ENCODE measurements around the gene ITPRID1.
"Not testable (repeated sequence)": the region's sequence is repeated elsewhere in the genome, so short reads cannot be mapped to it uniquely, and the experiment has no call there.

ITPRID1 gene

DNA sequence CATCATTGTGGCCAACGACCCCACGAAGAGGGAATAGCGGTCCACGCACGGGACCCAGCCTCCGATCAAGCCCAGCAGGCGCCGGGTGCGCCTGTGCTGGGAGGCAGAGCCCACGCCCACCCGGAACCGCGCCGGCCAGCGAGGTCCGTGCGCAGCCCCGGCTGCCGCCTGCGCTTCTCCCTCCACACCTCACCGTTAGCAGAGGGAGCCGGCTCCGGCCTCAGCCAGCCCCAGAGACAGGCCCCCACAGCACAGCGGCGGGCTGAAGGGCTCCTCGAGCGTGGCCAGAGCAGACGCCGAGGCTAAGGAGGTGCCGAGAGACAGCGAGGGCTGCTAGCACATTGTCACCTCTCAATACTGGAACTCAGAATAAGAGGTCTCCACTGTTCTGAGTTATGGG lies 3.6 kb downstream of the ITPRID1 start:
- no peak for DNase-seq

- DNase-seq, result no peak
Measured at GRCh38 chr7:31518766-31519165, 4.9 kb downstream of the ITPRID1 start.

DNA sequence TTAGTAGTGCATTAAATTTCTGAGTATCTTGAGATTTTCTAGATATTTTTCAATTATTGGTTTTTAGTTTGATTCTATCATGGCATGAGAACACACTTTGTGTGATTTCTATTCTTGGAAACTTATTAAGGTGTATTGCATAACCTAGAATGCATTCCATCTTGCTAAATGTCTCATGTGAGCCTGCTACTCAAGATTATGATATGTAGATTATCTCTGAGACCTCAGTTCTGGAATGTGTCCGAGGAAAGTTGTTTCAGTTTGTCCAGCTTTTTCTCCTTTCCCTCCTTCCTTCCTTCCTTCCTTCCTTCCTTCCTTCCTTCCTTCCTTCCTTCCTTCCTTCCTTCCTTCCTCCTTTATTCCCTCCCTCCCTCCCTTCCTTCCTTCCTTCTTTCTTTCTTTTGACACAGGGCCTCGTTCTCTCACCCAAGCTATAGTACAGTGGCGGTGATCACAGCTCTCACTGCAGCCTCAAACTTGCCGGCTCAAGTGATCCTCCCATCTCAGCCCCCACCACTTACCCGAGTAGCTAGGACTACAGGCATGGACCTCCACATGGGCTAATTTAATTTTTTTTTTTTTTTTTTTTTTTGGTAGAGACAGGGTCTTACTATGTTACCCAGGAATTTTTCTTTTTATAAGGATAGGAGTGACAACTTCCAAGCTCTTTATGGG lies 7.6 kb downstream of the ITPRID1 start:
- no peak for DNase-seq

DNA sequence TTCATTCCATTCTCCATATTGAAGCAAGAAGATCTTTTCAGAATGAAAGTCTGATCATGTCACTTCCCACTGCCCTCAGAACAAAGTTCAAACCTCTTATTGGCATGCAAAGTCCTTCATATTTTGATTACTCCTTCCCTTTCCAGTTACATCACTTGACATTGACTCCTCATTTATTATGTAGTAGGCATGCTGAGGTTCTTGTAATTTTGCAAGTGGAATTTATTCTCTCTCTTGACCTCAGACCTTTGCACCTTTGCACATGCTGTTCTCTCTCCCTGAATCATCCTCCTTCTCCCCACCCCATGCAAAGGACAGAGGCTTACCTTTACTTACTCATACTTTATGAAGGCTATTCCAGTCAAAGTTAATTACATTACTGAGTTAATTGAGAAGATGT lies 13.0 kb downstream of the ITPRID1 start:
- no peak for DNase-seq

DNA sequence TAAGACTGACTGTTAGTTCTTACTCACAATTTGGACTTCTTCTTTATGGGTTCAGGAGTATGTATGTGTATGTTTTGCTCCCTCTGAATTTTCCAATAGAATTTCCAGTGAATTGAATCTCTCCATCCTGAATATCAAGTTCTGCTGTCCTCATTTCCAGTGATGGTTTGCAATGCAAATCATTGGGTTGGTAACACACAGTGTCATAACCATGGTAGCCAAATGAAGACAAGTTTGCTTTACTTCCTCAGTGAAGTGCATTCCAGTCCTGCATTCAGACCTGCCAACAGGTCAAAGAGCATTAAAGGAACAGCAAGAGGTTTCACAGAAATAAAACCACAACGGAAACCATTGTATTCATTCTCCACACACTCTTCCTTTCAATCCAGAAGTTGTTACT lies 15.2 kb downstream of the ITPRID1 start:
- no peak for DNase-seq

- DNase-seq, result not testable (repeated sequence)
Measured at GRCh38 chr7:31540651-31541185, 26.8 kb downstream of the ITPRID1 start.

DNA sequence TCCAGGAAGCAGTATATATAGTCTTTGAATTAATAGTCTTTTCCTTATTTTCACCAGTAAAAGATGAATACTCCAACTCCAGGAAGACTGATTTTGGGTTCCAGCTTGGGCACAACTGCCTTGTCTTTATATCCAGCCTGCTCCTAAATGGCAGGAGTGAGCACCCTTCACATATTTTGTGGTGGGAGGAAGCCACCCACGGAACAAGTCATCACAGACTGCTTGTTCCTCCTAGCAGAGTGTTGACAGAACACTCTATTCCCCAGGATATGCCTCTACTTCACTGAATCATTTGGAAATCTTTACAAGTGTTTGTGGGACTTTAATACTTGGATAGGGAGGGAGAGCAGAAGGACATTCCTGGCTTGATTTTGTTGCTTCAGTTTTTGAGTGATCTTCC lies 31.7 kb downstream of the ITPRID1 start:
- DNase-seq, result no peak

GRCh38 chr7:31549611-31550010 lies 35.7 kb downstream of the ITPRID1 start:
- DNase-seq, result no peak

GRCh38 chr7:31550432-31550831 lies 36.5 kb downstream of the ITPRID1 start:
- DNase-seq, result no peak

GRCh38 chr7:31553661-31554081 lies 39.8 kb downstream of the ITPRID1 start:
- DNase-seq, result no peak

- no peak for DNase-seq
Measured at GRCh38 chr7:31562002-31562401, 48.1 kb downstream of the ITPRID1 start.

DNA sequence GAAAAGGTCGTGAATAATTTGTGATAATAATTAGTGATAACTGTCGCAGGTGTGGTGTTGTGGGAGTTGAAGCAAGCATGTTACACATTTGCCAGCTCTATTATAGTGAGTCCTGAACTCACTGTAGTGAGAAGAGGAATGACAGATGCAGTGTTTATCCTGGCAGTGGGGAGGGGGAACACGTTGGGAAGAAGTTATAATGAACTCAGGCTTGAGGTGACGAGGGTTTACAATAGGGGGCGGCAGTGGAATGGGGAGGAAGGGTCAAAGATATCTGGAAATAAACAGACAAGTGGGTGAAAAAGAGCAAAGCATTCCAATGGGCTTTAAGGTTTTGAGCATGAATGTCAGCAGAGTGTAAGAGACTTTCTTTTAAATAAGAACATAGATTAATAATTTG lies 49.6 kb downstream of the ITPRID1 start:
- DNase-seq, result no peak

DNA sequence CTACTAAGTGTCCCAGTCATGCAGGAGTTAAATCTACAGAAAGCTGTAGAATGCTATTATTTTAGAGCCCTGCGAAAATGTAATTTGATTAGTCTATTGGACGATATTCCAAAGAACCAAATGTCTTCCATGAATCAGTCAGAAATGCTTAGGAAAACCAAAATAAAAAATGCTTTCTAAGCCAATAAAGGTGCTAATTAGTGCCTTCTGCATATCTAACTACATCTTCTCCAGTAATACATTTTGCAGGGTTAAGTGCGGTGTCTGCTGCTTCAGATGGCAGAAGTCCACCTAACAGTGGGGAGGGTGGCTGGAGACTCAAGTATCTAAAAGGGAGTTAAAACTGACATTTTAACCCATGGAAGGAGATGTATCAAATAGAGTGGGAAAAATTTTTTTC lies 50.1 kb downstream of the ITPRID1 start:
- no peak for DNase-seq

DNA sequence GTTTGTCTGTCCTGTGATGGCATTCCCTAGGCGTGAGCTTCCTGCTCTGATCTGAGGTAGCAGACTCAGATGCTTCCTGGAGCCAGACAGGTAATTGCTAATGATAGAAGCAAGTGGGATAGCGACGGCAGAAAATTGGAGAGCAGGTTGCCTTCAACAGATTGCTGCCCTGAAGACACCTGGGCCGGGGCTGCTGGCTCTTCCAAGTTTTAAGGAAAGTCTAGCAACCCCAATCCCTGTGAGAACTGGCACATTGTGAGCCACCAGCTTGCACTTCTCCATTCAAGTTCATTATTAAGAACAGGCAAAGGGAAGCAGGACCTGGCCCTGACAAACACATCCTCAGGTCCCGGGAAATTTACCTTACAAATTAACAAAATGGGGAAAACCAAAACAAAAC lies 50.8 kb downstream of the ITPRID1 start:
- DNase-seq, result no peak

- DNase-seq, result no peak
Measured at GRCh38 chr7:31569528-31569927, 55.6 kb downstream of the ITPRID1 start.

- DNase-seq, result no peak
Measured at GRCh38 chr7:31583526-31583925, 69.6 kb downstream of the ITPRID1 start.

DNA sequence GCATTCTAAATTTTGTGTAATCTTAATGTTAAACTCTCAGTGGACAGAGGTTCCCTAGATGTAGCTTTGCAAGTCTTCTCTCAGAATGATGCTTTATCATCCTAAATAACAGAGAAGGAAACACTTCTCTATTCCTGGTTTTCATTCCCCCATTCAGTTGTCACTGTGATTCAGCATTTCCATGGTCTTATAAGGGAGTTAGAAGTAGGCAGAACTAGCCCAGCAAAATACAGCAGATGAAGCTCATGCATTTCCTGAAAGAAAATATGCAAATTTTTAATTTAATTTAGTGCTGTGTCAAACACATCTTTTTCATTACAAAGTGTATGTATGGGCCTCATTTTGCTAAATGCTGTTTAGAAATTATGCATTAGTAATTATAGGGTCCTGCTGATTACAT lies 70.1 kb downstream of the ITPRID1 start:
- DNase-seq, result no peak

DNA sequence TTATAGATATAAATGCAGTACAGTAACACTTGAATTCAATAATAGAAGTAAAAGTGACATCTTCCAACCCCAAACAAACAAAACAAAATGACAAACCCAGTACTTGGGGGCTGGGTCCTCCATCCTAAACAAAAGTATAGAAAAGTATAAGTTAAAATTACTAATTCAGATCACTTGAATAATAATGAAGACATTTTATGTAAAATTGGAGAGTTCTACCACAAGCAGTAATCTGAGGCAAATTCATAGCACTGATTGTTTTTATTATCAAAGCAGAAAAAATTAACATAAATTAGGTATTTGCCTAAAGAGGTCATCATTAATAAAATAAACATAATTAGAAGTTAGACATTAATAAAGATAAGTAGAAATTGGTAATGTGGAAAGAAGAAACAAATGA lies 81.5 kb downstream of the ITPRID1 start:
- DNase-seq, result no peak

- no peak for DNase-seq
Measured at GRCh38 chr7:31602041-31602625, 88.2 kb downstream of the ITPRID1 start.

GRCh38 chr7:31603046-31603445 lies 89.2 kb downstream of the ITPRID1 start:
- no peak for DNase-seq

DNA sequence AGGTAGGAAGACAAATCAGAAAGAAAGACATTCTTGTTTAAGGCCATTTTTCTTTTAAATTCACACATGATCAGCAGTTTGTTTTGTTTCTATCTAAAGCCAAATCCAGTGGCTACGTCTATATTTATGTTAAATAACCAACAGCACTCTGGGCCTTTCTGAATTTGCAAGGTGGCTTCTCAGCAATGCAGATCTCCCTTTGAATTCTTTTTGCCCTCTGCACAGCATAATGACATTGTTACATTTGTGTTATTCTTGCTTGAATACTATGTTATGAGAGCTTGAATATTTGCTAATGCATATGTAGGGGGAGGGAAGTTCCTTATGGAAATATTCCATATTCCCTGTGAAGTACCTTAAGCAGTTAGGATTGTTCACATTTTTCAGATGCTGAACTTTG lies 99.7 kb downstream of the ITPRID1 start:
- DNase-seq, result no peak

- DNase-seq, result no peak
Measured at GRCh38 chr7:31633467-31633866, 119.6 kb downstream of the ITPRID1 start.

DNA sequence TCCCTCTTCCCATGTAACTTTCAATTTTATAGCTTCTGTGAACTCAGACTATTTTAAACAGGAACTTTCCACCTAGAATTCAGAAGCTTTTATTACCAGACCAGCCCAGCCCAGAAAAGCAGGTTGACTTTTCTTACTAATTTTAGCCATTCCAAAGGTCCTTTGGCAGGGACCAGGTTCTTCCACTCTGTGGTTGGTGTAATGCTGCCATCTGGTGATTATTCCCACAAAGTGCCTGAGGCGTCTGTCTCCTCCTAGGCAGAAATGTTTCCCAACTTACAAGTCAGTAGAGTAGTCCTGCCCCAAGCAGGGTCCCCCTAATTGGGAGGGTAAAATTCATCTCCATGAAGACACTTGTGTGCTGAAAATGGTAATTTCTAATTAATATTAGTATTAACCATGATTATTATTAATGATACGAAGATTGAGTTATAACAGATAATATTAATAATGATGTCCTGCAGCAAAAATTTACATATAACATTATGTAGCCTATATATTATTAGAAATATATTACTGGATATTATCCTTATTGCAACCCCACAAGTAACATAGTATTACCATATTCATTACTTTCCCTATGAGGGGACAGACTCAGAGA lies 120.1 kb downstream of the ITPRID1 start:
- no peak for DNase-seq

- no peak for DNase-seq
Measured at GRCh38 chr7:31640381-31640780, 126.5 kb downstream of the ITPRID1 start.
